Gastrocnemius medialis (tissue), 4 donors: ENCODE results near the gene NEK8.

ENCODE experiments used
- POLR2A ChIP-seq, 2 donors: fragments of 450-650 bp; IDR thresholded peaks; one replicate each; pipeline ENCODE4 v1.6.1; 2017; ENCODE audit warnings: antibody characterized with exemption in 2 of 2, mild to moderate bottlenecking in 2 of 2, moderate library complexity in 2 of 2
- TF ChIP-seq, protein P1 (sequence below), 5 experiments: fragments of 450-650 bp in 3 of 5; fragments of 200-600 bp in 2 of 5; sonication (generic) in 2 of 5; IDR thresholded peaks in 4 of 5; conservative IDR thresholded peaks in 1 of 5; 1 replicate in 4 of 5; 2 replicates in 1 of 5; pipeline ENCODE4 v1.5.1; 2016 to 2019; ENCODE audit warnings: antibody characterized with exemption in 5 of 5, mild to moderate bottlenecking in 3 of 5, moderate library complexity in 3 of 5

DNA sequence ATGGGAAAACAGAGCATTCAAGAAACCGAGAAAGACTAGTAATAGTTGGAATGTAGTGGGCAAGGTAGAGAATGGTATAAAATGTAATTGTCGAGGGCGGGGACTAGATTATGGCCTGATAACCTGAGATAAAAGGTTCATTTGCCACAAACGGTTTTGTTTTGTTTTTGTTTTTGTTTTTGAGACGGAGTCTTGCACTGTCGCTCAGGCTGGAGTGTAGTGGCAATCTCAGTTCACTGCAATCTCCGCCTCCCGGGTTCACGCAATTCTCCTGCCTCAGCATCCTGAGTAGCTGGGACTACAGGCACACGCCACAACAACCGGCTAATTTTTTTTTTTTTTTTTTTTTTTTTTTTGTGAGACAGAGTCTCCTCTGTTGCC, 1.4 kb downstream of the NEK8 start:
- TF ChIP-seq, protein P1, sequence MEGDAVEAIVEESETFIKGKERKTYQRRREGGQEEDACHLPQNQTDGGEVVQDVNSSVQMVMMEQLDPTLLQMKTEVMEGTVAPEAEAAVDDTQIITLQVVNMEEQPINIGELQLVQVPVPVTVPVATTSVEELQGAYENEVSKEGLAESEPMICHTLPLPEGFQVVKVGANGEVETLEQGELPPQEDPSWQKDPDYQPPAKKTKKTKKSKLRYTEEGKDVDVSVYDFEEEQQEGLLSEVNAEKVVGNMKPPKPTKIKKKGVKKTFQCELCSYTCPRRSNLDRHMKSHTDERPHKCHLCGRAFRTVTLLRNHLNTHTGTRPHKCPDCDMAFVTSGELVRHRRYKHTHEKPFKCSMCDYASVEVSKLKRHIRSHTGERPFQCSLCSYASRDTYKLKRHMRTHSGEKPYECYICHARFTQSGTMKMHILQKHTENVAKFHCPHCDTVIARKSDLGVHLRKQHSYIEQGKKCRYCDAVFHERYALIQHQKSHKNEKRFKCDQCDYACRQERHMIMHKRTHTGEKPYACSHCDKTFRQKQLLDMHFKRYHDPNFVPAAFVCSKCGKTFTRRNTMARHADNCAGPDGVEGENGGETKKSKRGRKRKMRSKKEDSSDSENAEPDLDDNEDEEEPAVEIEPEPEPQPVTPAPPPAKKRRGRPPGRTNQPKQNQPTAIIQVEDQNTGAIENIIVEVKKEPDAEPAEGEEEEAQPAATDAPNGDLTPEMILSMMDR (IDR thresholded peaks at IDR 0.05 in 4 of 5, conservative IDR thresholded peaks at IDR 0.05 in 1 of 5) = no peak
- TF ChIP-seq POLR2A (IDR thresholded peaks at IDR 0.05) = no peak
